Esophagus squamous epithelium (tissue), 4 donors: ENCODE data around the gene NCS1.

Experiments used
- CTCF ChIP-seq, 6 experiments: fragments of 450-650 bp in 4 of 6; fragments of 200-600 bp in 2 of 6; sonication (generic) in 2 of 6; IDR thresholded peaks; one replicate each; pipeline ENCODE4 v1.5.1; 2016 to 2019; ENCODE audit warnings: antibody characterized with exemption in 6 of 6, mild to moderate bottlenecking in 4 of 6, moderate library complexity in 4 of 6
- POLR2A ChIP-seq, 4 donors: fragments of 450-650 bp; IDR thresholded peaks; one replicate each; pipeline ENCODE4 v1.6.1; 2017; ENCODE audit warnings: antibody characterized with exemption in 4 of 4, mild to moderate bottlenecking in 4 of 4, moderate library complexity in 3 of 4

- no peak for TF ChIP-seq CTCF (IDR thresholded peaks at IDR 0.05)
- no peak for TF ChIP-seq POLR2A (IDR thresholded peaks at IDR 0.05)
Observed at GRCh38 chr9:130239741-130240241, 67.6 kb downstream of the NCS1 start.
